C1 segment of cervical spinal cord (tissue), 14 donors: ENCODE results near the gene AQP7.
A peak's percentile ranks its signal among the peaks of the same experiment; 100 is the strongest.
"Not testable (repeated sequence)": the region's sequence is repeated elsewhere in the genome, so short reads cannot be mapped to it uniquely, and the experiment has no call there.

ENCODE experiments used
- DNase-seq, 14 donors: peaks; one replicate each; lab custom pipeline; 2025; lab: John Stamatoyannopoulos, UW

The AQP7 gene

DNA sequence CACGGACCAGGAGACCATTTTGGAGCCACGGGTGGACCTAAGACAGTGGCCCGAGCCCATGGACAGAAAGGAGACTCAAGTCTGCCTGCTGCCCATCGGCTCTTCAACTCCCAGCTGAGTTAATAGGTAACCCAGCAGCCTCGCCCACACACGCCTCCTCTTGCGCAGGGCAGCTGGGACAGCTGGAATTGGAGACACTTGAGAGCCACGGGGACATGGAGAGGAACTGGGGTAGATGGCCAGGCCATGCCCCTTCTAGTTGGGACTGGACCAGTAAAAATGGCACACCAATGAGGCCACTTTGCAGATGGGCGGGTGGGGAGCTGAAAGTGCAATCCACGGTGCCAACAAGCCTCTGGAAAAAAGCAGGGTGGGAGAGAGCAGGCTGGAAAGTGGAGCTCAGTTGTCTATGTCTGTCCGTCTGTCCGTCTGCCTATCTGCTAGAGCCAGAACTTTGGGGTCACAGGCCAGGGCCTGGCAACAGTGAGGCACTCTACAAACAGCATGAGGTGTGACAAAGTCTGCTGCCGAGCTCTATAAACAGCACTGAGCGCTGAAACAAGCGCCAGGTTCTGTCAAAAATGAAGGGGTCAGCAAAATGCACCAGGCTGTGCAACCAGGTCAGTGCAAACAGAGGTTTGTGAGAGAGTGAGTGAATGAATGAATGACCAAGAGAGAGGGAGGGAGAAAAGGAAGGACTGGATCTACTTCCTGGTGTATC lies 7.0 kb downstream of the AQP7 start:
- DNase-seq, result peak in 1 of 14 donors; percentile 9

DNA sequence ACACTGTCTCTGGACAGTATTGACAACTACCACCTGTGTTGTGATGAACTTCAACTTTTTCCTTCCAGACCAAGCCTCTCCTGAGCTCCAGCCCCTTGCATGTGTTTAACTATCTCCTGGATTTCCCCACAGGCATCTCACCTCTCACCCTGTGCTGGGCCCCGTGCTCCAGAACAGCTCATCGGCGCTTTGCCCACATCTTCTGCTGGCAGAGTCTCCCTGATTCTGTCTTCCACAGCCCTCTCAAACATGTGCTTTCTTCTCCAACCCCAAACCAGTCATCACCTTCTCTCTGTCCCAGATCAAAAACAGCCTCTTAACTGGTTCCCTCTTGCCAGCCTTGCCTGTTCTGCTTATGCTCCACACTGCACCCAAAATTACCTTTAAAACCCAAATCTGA lies 8.4 kb downstream of the AQP7 start:
- not testable (repeated sequence) for DNase-seq

DNA sequence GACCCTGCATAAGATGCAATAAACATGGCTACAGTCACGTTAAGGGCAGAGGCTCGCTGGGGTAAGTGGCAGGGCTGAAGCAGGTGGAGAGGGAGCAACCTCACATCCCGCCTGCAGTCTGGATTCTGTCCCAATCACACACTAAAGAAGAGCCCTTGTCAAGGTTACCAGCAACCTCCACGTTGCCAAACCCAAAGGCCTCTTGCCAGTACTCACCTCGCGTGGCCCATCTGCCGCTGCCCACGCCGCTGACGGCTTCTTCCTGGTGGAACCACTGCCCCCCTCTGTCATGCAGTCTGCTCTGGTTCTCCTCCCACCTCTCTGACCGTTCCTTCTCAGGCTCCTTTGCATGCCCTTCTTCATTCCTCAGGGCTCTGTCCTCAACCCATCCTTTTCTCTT lies 8.8 kb downstream of the AQP7 start:
- peak in 3 of 14 donors; percentile 8 to 85 (median 11) for DNase-seq

DNA sequence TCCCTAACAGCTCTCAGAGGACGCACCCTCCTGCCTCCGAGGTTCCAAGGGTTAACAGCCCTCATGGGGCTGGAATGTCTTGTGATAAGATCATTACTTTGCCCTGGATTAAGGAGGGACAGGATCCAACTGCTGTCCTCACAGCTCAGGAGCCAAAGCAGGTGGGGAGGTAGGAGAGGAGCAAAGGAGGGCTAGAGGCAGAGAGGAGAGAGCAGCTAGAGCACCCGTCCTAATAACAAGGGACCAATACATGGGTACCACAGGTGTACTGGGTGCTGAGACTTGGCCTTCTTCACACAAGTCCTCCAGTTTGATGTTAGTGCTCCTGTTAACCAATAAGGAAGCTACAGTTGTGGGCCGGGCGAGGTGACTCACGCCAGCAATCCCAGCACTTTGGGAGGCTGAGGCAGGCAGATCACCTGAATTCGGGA lies 9.8 kb downstream of the AQP7 start:
- not testable (repeated sequence) for DNase-seq

DNA sequence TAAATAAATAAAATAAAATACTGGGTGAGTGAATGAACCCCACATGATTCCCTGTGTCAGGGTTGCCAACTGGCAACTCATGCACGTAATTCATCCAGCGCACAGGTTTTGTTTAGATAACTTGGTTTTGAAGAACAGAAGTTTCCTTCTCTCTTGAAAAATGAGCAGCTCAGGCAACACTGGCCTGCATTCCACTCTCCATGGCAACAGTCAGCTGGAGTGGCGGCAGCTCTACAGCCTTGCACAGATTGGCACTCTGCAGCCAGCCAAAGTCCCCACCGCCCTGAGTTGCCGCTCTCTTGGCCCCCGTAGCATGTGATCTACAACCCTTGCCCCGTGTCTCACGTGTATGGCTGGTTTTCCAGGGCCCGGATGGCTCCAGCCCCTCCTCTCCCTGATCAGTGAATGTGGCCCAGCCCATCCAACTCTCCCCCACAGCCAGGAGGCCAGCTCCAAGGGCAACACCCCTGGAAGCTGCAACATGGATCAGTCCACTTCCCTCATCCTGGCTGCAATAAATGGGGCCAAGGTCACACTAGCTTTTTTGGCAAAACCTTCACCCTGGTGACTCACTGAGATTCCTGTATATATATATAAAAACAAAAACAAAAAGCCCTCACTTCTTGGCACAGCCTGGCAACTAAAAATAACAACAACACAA lies 11.1 kb downstream of the AQP7 start:
- peak in 10 of 14 donors; percentile 8 to 78 (median 22) for DNase-seq

DNA sequence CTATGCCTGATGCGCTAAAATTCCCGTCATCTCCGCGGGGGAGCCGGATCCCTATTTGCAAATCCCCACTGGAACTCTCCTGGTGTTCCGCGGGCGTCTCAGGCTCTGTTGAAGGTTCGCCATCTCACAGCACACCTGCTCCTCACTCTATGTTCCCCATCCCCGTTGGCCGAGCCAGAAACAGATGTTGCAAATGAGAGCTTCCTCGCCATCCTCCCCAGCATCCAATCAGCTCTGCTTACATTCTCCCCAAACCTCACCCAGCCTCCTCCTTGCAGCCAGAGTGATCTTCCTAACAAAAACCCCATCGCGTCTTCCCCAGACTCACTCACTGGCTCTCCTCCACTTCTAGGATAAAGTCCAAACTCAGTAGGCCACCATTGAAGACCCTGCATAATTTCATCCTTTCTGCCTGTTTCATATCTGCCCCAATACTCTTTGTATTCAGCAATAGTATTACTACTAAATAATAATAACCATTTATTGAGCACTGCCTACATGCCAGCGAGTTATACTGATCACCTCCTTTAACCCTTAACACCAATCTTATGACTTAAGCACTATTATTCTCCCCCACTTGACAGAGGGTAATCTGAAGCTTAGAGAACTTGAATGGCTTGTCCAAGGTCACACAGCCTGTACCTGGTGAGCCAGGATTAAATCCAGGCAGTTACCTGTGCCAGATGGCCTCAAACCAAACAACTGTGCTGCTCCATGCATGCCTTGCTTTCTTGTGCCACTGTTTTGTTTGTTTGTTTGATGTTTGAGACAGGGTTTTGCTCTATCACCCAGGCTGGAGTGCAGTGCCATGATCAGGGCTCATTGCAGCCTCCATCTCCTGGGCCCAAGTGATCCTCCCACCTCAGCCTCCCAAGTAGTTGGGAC lies 14.0 kb downstream of the AQP7 start:
- DNase-seq, result no peak

DNA sequence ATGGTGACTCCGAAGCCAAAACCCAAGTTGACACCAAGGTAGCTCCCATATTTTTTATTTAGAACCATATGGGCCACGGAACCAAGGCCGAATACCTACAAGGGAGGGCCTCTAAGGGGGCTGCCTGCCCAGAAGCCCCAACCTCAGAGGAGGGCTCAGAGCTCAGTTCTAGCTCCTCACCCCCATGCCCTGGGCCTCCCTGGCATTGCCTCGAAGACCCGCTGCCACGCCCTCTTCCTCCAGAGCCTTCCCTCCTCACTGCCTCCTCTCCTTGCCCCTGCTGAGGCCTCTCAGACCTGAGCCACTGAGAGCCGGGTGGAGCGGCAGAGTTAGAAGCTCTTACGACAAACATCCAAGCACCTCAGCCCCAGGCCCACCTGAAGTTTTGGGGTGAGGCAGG lies 15.4 kb downstream of the AQP7 start:
- not testable (repeated sequence) for DNase-seq

DNA sequence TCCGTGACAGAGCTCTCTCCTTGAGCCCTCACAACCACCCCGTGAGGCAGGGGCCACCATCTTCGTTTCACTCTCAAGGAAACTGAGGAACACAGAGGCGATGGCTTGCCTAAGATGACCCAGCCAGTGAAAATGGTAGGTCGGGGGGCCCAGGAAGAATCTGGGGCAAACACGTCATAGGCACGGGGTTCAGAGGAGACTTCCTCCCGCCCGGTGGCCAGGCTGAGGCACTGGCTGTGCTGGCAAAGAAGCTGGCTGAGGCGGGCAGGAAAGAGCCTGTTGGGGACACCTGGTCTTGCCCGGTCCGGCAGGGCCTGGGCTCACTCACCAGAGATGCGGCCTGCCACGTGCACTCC lies 15.7 kb downstream of the AQP7 start:
- not testable (repeated sequence) for DNase-seq

DNA sequence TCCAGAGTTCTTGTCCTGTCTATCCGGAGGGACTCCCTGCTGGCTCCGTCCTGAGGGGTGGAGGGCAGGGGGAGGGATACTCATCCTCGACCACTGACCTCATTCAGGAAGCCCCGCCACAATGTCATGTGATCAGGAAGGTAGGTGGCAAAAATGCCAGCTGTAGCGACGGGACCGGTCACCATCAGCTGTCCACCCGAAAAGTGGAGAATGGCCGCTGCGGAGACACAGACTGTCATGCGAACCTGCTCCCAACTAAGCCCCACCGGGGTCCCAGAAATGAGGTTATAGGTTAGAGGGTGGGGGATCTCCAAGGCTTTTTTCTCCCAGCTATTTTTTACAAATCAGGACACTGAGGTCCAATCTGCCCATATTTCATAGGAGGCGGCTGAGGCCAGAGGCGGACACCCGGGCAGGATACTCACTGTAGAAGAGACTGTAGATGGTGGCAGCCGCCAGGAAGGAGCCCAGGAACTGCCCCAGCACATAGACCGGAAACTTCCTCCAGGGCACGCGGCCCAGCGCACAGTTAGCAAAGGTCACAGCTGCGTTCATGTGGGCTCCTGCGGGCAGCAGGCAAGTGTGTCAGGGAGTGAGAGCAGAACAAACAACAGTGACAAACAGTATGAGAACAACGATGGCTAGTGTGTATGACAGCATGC lies 16.3 kb downstream of the AQP7 start:
- not testable (repeated sequence) for DNase-seq

DNA sequence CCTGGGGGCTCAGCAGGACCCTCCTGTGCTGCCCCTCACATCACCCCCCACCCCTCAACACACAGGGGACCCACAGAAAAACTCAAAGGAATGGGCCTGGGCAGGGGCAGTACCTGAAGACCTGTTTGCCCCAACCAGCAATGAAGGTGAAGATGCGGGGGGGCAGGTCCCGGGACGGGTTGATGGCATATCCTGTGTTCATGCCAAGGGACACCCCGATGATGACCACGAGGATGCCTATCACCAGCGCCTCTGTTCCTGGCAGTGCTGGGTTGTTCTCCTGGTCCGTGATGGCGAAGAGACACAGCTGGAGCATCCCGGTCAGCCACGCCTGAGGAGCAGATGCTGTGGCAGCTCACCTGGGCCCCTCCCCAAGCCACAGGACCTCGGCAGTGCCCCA lies 16.8 kb downstream of the AQP7 start:
- not testable (repeated sequence) for DNase-seq

DNA sequence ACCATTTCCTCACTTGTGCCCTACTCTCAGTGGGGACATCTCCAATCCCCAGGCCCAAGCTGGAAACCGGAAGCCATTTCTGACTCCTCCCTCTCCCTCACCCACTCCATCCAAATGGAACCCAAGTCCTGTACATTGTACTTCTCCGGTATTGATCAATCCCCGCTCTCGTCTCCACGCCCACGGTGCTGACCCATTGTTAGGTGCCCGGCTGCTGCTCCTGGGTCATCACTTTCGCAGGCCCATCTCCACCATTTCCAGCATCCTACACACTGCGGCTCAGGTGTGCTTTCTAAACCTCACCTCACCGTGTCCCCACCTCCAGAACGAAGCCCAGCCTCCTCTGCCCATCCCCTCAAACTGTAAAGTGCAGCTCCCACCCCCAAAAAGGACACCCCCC lies 19.0 kb downstream of the AQP7 start:
- DNase-seq, result not testable (repeated sequence)

DNA sequence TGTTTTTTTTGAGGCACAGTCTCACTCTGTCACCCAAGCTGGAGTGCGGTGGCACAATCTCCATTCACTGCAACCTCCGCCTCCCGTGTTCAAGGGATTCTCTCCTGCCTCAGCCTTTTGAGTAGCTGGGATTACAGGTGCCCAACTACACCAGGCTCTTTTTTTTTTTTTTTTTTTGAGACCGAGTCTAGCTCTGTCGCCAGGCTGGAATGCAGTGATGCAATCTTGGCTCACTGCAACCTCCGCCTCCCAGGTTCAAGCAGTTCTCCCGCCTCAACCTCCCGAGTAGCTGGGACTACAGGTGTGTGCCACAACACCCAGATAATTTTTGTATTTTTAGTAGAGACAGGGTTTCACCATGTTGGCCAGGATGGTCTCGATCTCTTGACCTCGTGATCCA lies 20.0 kb downstream of the AQP7 start:
- not testable (repeated sequence) for DNase-seq

DNA sequence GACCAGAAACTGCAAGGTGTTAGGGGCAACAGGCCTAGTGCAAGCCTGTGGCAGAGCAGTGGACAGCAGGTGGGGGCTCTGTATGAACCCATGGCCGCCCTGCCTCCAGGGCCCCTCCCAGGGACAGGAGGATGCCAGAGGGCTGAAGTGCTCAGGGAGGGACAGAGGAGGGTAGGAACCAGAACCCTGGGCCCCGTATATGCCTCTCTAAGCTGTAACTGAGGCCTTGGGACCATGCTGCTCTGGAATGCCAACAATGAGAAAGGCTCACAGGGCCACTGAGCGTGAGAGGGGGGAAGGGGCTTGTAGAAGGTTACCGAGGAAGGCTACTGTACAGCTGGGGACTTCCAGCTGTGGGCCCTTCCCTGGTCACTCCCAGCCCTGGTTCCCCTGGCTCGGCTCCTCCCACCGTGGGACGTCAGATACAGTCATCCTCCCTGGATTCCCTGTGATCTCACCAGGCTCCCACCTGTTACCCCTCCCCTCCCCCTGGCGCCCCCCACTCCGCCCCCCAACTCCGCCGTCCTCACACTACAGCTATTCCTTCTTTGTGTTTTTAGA lies 21.1 kb downstream of the AQP7 start:
- DNase-seq, result no peak

DNA sequence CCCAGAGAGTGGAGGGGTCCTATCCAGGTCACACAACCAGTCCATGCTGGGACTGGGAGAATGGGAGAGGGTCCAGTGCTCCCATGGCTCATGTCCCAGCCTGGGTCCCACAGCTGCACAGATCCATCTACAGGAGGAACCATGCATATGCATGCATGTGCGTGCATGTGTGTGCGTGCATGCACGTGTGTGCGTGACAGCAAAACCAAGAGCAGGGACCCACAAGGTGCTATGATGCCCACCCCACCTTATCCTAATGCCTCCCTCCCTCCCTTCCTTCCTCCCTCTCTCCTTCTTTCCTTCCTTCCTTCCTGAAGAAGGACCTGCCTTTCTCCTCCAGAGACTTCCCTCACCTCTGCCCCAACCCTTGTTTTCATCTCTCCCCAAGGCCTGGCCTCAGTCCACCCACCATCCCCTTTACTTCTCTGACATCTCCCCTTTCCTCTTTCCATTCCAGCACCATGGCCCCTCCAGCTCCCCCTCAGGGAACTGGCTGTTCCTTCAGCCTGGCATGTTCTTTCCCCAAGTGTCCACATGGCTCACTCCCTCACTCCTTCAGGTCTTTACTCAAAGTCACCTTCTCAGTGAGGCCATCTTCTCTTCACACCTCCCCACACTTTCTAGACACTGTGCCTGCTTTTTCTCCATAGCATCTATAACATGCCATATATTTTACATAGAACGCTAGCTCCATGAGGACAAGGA lies 21.8 kb downstream of the AQP7 start:
- DNase-seq, result no peak

DNA sequence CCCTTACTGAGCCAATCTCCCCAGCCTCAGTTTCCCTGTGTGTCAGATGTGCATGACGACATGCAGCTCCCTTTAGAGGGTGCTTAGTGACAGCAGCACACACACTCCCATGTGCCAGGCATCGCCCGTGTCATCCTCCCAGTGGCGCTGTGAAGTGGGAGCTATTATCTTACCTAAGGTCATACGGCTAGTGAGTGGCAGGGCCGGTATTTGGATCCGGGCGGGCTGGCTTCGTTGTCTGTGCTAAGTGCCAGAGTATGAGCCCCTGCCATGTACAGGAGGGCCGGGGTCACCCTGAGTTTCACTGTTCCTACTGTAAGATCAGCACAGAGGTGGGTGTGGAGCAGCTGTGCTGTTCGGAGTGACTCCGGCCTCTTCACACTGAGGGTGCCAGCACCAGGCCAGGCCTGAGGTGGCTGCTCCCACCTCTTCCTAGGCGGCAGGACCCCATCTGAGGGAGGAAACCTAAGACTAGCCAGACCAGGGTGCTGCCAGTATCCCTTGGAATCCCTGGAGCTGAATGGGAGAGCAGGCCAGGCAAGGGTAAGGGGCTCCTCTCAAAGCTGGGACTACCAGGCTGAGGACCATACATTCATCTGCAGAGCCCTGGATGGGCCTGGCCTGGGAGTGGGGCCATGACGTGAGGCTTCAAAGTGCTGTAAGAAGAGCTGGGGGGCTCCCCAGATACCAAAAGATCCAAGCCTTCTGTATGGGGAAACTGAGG lies 22.5 kb downstream of the AQP7 start:
- no peak for DNase-seq

DNA sequence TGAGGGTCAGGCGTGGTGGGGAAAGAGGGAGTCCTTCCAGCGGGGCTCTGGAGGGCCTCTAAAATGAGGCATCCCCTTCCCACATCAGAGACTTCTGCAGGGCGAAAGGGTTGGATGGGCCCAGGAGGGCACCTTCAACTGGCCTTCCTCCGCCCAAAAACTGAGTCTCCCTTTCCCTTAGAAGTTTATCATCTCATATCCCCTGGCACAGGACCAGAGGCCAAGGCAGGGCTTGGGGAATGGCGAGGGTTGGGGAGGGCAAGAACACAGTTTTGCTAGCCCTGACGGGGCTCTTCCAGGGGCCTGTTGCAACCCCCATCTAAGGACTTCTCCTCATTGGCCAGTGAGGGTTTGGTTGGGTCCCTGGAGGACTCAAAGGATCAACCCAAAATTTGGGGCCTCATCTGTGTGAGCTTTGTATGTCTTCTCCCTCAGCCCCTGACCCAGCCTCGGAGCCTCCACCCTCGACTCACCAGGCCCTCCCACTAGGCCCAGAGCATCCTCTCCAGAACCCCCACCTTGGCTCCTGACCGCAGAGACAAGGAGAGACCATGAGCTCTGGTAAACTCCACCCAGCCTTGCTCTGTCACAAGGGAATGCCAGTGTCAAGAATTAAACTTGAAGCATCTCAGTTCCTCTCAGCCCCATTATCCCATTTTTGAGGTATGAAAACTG lies 24.1 kb downstream of the AQP7 start:
- DNase-seq, result no peak

DNA sequence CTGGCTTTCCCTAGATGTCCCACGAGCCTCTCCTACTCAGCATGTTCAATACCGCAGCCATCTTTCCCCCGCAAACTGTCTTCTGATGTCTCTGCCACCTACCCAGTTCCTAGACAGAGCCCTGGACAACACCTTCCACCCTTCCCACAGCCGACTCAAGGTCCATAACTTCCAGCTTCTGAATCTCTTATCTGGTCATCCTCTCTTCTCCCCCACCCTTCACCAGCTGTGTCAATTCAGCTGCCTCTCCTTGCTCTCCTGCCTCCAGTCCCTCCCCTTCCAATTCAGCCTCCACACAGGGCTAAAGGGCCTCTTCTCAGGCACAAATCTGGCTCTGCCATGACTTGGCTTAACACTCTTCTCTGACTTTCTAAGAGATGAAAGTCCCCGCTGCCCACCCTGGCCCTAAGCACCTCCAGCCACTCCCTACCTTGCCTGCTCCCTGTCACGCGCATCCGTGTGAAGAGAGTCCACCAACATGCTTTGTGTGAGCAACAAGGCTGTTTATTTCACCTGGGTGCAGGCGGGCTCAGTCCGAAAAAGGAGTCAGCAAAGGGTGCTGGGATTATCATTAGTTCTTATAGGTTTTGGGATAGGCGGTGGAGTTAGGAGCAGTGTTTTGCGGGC lies 25.2 kb downstream of the AQP7 start:
- DNase-seq, result no peak

DNA sequence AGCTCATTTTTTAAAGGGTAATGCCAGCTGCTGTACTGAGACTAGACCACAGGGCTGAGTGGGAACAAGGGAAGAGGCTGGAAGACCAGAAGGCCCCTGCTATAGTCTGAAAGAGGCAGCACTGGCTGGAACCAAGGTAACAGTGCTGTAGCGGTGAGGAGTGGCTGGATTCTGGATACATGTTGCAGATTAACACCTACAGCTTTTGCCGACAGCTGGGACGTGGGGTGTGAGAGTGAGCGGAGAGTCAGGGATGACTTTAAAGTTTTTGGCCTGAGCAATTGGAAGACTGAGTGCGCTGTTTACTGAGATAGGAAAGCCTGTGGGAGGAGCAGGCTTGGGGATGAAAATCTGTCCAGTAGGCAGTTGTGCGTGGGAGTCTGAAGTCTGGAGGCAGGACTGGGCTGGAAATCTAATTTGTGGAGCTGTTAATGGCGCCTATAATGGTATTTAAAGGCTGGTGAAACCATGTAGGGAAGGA lies 26.5 kb downstream of the AQP7 start:
- DNase-seq, result no peak
